Vagina (tissue), 2 donors: ENCODE results near the gene LPIN3. TPM values are rescaled to one million over a fixed set of nuclear protein-coding genes. Genes with fewer than 3 reads are reported as not detected.

Source experiments
- DNase-seq, 2 donors: peaks; one replicate each; pipeline ENCODE4 v3.0.0-alpha.2; 2017; ENCODE audit errors: extremely low spot score in 2 of 2
- H3K27ac ChIP-seq: fragments of 200-600 bp; sonication (generic); one replicate; pipeline ENCODE4 v1.5.1; 2019
- H3K27me3 ChIP-seq: fragments of 200-600 bp; sonication (generic); one replicate; pipeline ENCODE4 v1.5.1; 2019
- H3K36me3 ChIP-seq, 2 donors: fragments of 200-600 bp; sonication (generic); one replicate each; pipeline ENCODE4 v1.5.1; 2017 to 2019
- H3K4me1 ChIP-seq: fragments of 200-600 bp; sonication (generic); one replicate; pipeline ENCODE4 v1.5.1; 2019
- H3K4me3 ChIP-seq, 2 donors: fragments of 200-600 bp; sonication (generic); 1 replicate in 1 of 2; 2 replicates in 1 of 2; pipeline ENCODE4 v1.5.1; 2016 to 2019
- H3K9me3 ChIP-seq: fragments of 200-600 bp; sonication (generic); one replicate; pipeline ENCODE4 v1.5.1; 2019
- POLR2A ChIP-seq, 2 donors: fragments of 450-650 bp; IDR thresholded peaks; one replicate each; pipeline ENCODE4 v1.6.1; 2017; ENCODE audit warnings: antibody characterized with exemption in 2 of 2, mild to moderate bottlenecking in 2 of 2, moderate library complexity in 2 of 2
- POLR2AphosphoS5 ChIP-seq, 2 donors: sonication (generic); formaldehyde crosslinking; IDR thresholded peaks; one replicate each; pipeline ENCODE4 v1.9.0; 2017; ENCODE audit warnings: antibody characterized with exemption in 2 of 2, mild to moderate bottlenecking in 2 of 2, low read depth in 1 of 2; ENCODE audit not compliant: insufficient read depth in 1 of 2
- intact Hi-C: fragments of 100-400 bp; cut with DNase I; formaldehyde crosslinking; loops from one replicate; pipeline ENCODE4 v1.15.1; 2023
- total RNA-seq: library from RNA; depleted of rRNA; stranded (reverse); fragments of >200 nt; gene quantifications from one replicate; pipeline ENCODE4 v1.2.3, GENCODE V29; 2016
- TF ChIP-seq, protein P1 (sequence below), 3 experiments: fragments of 450-650 bp in 2 of 3; fragments of 200-600 bp in 1 of 3; sonication (generic) in 1 of 3; IDR thresholded peaks; one replicate each; pipeline ENCODE4 v1.5.1; 2017 to 2019; ENCODE audit warnings: antibody characterized with exemption in 3 of 3, mild to moderate bottlenecking in 2 of 3, moderate library complexity in 2 of 3

The LPIN3 gene
- total RNA-seq, 1 donor from 2014 or later = 82.3 TPM

DNA sequence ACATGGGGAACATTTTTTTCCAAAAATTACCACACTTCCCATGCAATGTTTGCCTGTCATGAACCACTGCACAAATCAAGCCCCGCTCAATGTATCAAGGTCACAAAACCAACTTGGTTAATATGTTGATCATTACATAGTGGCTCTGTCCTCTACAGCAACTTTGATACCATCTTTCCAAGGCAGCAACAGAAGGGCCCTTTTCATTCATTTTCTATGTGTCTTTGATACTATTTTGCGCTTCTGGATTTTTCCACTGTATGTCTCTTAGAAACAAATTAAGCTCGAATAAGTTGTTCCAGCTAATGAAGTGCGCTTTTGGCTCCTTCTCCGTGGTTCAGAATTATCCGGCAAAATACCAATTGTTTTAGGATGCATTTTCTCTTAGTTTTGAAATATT lies 24.6 kb upstream of the LPIN3 start:
- TF ChIP-seq POLR2AphosphoS5 (IDR thresholded peaks at IDR 0.05; ENCODE audit: insufficient read depth in 1 of 2, low read depth in 1 of 2) = no peak
- Histone ChIP-seq H3K27ac (peak overlapping the region; percentile 88), H3K4me1 (peaks cover 38% of the 10 kb centered on the region)

GRCh38 chr20:41316602-41317545 lies 23.7 kb upstream of the LPIN3 start:
- H3K36me3 ChIP-seq = no peaks in the 10 kb centered on the region
- H3K27ac ChIP-seq = peak overlapping the region; percentile 88
- H3K27me3 ChIP-seq = no peaks in the 10 kb centered on the region
- H3K9me3 ChIP-seq = no peaks in the 10 kb centered on the region
- intact Hi-C loops = loop anchor here (5.0 kb wide), 1 partner anchor 70 kb away; no protein-coding TSS in a partner anchor
- peaks cover 38% of the 10 kb centered on the region for H3K4me1 ChIP-seq
- peak overlapping the region; percentile 85 to 95 for H3K4me3 ChIP-seq
- TF ChIP-seq POLR2AphosphoS5 (IDR thresholded peaks at IDR 0.05; ENCODE audit: insufficient read depth in 1 of 2, low read depth in 1 of 2) = peak in 1 of 2 donors; percentile 66
- TF ChIP-seq, protein P1, sequence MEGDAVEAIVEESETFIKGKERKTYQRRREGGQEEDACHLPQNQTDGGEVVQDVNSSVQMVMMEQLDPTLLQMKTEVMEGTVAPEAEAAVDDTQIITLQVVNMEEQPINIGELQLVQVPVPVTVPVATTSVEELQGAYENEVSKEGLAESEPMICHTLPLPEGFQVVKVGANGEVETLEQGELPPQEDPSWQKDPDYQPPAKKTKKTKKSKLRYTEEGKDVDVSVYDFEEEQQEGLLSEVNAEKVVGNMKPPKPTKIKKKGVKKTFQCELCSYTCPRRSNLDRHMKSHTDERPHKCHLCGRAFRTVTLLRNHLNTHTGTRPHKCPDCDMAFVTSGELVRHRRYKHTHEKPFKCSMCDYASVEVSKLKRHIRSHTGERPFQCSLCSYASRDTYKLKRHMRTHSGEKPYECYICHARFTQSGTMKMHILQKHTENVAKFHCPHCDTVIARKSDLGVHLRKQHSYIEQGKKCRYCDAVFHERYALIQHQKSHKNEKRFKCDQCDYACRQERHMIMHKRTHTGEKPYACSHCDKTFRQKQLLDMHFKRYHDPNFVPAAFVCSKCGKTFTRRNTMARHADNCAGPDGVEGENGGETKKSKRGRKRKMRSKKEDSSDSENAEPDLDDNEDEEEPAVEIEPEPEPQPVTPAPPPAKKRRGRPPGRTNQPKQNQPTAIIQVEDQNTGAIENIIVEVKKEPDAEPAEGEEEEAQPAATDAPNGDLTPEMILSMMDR (IDR thresholded peaks at IDR 0.05) = no peak
- TF ChIP-seq POLR2A (IDR thresholded peaks at IDR 0.05) = peak in 1 of 2 donors; percentile 2
- DNase-seq = peak in 1 of 2 donors; percentile 87

More for the DNA sequence above, 24.6 kb upstream of the LPIN3 start:
- H3K27me3 ChIP-seq = no peaks in the 10 kb centered on the region
- H3K4me3 ChIP-seq = peak overlapping the region; percentile 85 to 95
- H3K9me3 ChIP-seq = no peaks in the 10 kb centered on the region
- H3K36me3 ChIP-seq = no peaks in the 10 kb centered on the region
- intact Hi-C loops = loop anchor here (5.0 kb wide), 1 partner anchor 69 kb away; no protein-coding TSS in a partner anchor
- DNase-seq = peak in 1 of 2 donors; percentile 8

DNA sequence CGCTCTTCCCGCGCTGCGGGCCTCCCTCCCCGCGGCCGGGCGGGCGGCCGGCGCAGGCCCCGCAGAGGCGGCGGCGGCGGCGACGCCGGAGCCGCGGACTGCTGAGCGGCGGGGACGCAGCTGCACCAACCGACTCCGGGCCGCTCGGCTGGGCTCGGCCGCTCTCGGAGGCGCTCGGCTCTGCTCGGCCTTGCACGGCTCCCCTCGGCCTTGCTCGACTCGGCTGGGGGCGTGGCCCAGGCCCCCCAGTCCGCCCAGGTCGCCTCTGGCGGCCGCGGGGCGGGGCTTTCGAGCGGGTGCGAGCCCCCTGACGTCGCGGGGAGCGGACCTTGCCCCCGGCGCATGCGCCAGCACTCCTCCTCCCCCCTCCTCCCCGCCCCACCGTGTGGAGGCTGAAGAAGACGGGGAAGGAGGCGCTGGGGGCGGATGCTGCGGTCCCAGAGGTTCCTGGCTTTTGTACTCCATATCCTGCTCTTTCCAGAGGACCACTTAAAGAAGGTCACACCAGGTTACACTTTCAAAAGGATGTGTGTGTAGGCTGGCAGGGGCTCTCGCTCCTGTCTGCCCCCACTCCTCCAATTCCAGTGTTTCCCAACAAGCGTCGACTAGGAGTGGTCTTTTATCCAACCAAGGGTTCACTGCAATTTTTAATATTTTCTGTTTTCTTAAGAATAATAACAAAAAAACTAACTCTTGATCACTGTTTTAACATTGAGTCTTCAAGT lies 22.9 kb upstream of the LPIN3 start, which contains the start of gene ZHX3:
ZHX3 (minus strand) TSS at position 186 of the 725 bp plus-strand sequence. CDS start 112,815 bp downstream, outside the sequence.
- Histone ChIP-seq H3K36me3 (no peaks in the 10 kb centered on the region), H3K27ac (peak within 1 kb of the TSS; percentile 88), H3K4me3 (peak within 1 kb of the TSS; percentile 85 to 95), H3K27me3 (no peaks in the 10 kb centered on the region), H3K9me3 (no peaks in the 10 kb centered on the region), H3K4me1 (peaks cover 38% of the 10 kb centered on the region)
- intact Hi-C loops = loop anchor here (5.0 kb wide), 1 partner anchor 70 kb away; no protein-coding TSS in a partner anchor
- DNase-seq = peak in 1 of 2 donors; percentile 96
- TF ChIP-seq POLR2AphosphoS5 (IDR thresholded peaks at IDR 0.05; ENCODE audit: insufficient read depth in 1 of 2, low read depth in 1 of 2) (peak; percentile 55 to 85), POLR2A (IDR thresholded peaks at IDR 0.05) (peak in 1 of 2 donors; percentile 35)
- TF ChIP-seq, protein P1 (IDR thresholded peaks at IDR 0.05) = no peak

- peaks cover 38% of the 10 kb centered on the region for H3K4me1 ChIP-seq
- intact Hi-C loops = loop anchor here (5.0 kb wide), 1 partner anchor 71 kb away; no protein-coding TSS in a partner anchor
- H3K27ac ChIP-seq = peak overlapping the region; percentile 84
- no peaks in the 10 kb centered on the region for H3K36me3 ChIP-seq
- TF ChIP-seq POLR2A (IDR thresholded peaks at IDR 0.05) (no peak), POLR2AphosphoS5 (IDR thresholded peaks at IDR 0.05; ENCODE audit: insufficient read depth in 1 of 2, low read depth in 1 of 2) (no peak)
- TF ChIP-seq, protein P1 (IDR thresholded peaks at IDR 0.05) = no peak
- peak in 1 of 2 donors; percentile 77 for DNase-seq
- peak overlapping the region; percentile 85 to 95 for H3K4me3 ChIP-seq
- no peaks in the 10 kb centered on the region for H3K9me3 ChIP-seq
- H3K27me3 ChIP-seq = no peaks in the 10 kb centered on the region
These were observed 22.4 kb upstream of the LPIN3 start for GRCh38 chr20:41318271-41318649.

DNA sequence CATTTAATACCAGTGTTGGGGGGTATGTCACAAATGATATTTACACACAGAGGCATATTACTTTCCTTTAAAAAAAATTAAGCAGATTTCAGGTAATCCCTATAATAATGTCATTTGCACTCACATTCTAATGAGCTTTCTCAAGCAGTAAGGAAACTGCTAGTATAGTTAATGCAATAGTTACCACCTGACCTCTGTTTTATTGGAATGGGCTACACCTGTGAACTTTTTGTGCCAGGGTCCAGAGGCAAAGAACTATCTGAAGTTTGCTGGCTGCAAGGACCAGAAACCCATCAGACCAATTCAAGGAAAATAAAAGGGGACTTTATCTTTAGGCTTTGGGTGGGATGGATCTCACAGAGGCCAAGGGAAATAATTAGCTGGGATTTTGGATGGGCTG lies 20.2 kb upstream of the LPIN3 start:
- DNase-seq = no peak
- Histone ChIP-seq H3K9me3 (no peaks in the 10 kb centered on the region), H3K4me3 (no peak overlapping the region), H3K4me1 (peaks cover 26% of the 10 kb centered on the region), H3K27ac (no peak overlapping the region), H3K36me3 (no peaks in the 10 kb centered on the region), H3K27me3 (no peaks in the 10 kb centered on the region)
- TF ChIP-seq, protein P1 (IDR thresholded peaks at IDR 0.05) = no peak
- intact Hi-C loops = no loop called here
